LNCaP clone FGC (cell line): Measurements from ENCODE around the gene TGM5.

Source experiments
- DNase-seq: peaks from one replicate; pipeline ENCODE4 v3.0.0-alpha.2; 2011; ENCODE audit warnings: low read depth
- H3K4me3 ChIP-seq: 2 replicates; pipeline ENCODE4 v1.5.1; 2011; ENCODE audit warnings: mild to moderate bottlenecking, low read depth, low read length, control low read depth
- CTCF ChIP-seq: IDR thresholded peaks from 2 replicates; pipeline ENCODE4 v1.5.1; 2012; ENCODE audit warnings: mild to moderate bottlenecking; ENCODE audit not compliant: control insufficient read depth, insufficient read depth; ENCODE audit errors: extremely low read depth

Gene TGM5

GRCh38 chr15:43270113-43270665, 3.5 kb upstream of the TGM5 start:
- no peak for TF ChIP-seq CTCF
- DNase-seq: no peak
- no peak overlapping the region for H3K4me3 ChIP-seq

- DNase-seq: no peak
- H3K4me3 ChIP-seq: no peak overlapping the region
- no peak for TF ChIP-seq CTCF
Measured at GRCh38 chr15:43268111-43269105, 1.7 kb upstream of the TGM5 start.

GRCh38 chr15:43267439-43267838, 711 bp upstream of the TGM5 start:
- no peak overlapping the region for H3K4me3 ChIP-seq
- DNase-seq: no peak
- no peak for TF ChIP-seq CTCF

- no peak for TF ChIP-seq CTCF
- no peak for DNase-seq
- H3K4me3 ChIP-seq: no peak overlapping the region
Measured at GRCh38 chr15:43266386-43266785, 342 bp downstream of the TGM5 start.

GRCh38 chr15:43260011-43260615, 6.6 kb downstream of the TGM5 start:
- no peak overlapping the region for H3K4me3 ChIP-seq
- no peak for TF ChIP-seq CTCF
- no peak for DNase-seq

GRCh38 chr15:43258781-43259180, 7.9 kb downstream of the TGM5 start:
- H3K4me3 ChIP-seq: no peak overlapping the region
- DNase-seq: no peak
- no peak for TF ChIP-seq CTCF

- DNase-seq: no peak
- no peak overlapping the region for H3K4me3 ChIP-seq
- no peak for TF ChIP-seq CTCF
Measured at GRCh38 chr15:43256341-43256740, 10.4 kb downstream of the TGM5 start.
